ENCODE data around the gene FXYD1.

The FXYD1 gene

DNA sequence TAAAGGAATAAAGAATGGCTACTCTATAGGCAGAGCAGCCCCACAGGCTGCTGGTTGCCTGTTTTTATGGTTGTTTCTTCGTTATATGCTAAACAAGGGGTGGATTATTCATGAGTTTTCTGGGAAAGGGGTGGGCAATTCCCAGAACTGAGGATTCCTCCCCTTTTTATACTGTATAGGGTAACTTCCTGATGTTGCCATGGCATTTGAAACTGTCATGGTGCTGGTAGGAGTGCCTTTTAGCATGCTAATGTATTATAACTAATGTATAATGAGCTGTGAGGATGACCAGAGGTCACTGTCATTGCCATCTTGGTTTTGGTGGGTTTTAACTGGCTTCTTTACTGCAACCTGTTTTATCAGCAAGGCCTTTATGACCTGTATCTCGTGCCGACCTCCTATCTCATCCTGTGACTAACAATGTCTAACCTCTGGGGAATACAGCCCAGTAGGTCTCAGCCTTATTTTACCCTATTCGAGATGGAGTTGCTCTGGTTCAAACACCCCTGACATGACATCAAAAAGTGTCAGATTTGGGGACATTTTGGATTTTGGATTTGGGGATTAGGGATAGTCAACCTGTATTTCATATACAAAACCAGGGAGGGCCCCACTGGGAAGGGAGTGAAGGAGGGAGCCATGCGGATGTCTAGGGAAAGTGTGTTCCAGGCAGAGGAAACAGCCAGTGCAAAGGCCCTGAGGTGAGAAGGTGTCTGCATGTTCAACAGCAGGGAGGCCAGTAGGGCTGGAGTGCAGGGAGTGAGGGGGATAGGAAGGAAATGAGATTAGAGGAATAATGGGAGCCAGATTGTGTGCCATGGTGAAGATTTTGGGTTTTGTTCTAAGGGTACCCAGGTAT, 26.8 kb downstream of the FXYD1 start:
- no peak for DNase-seq

DNA sequence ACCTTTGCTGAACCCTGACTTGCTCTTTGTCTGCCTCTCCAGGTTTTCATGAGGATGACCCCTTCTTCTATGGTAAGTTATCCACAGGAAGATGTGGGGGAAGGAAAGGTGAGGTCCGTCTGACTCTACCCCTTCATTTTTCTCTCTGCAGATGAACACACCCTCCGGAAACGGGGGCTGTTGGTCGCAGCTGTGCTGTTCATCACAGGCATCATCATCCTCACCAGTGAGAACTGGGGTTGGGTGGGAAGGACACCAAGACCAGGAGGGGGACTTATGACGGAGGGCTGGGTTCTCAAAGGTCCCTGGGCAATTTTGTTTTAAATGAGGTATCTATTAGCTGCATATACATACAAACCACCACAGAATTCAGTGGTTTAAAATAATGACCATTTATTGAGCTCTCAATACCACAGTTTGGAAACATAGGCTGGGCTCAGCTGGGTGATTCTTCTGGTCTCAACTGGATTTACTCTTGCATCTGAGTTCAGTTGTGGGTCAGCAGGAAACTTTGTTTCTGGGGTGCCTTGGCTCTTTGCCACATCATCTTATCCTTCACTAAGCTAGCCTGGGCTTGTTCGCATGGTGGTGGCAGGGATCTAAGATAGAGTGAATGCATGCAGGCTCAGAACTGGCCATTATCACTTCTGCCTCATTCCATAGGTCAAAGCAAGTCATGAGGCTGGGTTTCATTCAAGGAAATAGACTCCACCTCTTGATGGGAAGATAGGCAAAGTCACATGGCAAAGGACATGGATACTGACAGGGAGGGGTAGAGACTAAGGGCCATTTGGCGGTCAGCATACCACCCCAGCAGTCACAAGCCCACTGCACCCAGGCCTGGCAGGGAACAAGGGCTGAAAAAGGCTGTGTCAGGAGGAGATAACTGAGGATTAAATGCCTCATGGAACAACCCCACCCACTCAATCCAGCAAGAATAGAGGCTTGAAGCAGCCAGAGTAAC, 27.8 kb downstream of the FXYD1 start:
- no peak for DNase-seq

DNA sequence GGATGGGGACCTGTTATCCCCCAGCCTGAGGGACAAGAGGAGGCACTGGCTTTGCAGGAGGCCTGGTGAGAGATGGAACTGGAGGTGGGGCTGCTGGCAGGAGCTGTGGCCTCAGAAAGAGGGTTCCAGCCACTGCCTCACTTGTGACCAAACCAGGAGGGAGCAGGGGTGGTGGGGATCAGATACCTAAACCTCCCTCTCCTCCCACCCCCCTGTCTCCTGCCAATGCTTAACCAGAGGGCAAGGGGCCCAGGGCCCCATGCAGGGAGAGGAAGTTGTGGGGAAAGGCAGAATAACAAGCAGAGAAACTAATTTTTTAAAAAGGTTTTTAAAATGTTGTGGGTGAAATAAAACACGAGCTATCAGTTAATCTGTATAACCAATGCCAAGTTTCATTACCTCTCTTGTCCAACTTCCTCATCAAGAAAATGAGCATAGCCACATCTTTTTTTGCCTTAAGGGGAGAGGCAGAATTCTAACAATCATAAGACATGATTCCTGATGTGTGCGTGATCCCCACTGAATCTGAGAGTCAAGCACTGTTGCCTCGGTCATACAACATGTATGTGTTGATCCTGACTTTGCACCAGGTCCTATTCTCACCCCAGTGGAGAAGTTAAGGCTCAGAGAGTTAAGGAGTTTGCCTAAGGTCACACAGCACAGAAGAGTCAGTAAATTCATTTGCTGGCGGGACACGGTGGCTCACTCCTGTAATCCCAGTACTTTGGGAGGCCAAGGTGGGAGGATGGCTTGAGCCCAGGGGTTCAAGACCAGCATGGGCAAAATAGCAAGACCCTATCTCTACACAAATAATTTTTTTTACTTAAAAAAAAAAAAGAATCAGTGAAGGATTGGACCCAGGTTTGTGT, 28.9 kb downstream of the FXYD1 start:
- no peak for DNase-seq

DNA sequence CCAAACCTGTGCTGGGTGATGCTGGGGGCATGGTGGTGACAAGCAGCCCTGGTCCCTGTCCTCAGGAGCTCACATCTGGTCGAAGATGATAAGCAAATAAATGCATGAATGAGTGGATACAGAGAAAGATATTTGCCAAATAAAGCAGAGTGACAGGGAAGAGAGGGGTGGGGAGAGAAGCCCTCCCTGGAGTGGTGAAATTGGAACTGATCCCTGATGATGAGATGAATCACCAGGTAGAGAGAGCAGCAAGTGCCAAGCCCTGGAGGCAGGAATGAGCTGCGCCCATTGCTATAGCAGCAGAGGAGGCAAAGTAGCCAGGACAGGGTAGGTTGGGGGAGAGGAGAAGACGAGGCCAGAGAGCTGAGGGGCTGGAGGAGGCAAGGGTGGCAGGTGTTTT, 29.6 kb downstream of the FXYD1 start:
- no peak for DNase-seq

DNA sequence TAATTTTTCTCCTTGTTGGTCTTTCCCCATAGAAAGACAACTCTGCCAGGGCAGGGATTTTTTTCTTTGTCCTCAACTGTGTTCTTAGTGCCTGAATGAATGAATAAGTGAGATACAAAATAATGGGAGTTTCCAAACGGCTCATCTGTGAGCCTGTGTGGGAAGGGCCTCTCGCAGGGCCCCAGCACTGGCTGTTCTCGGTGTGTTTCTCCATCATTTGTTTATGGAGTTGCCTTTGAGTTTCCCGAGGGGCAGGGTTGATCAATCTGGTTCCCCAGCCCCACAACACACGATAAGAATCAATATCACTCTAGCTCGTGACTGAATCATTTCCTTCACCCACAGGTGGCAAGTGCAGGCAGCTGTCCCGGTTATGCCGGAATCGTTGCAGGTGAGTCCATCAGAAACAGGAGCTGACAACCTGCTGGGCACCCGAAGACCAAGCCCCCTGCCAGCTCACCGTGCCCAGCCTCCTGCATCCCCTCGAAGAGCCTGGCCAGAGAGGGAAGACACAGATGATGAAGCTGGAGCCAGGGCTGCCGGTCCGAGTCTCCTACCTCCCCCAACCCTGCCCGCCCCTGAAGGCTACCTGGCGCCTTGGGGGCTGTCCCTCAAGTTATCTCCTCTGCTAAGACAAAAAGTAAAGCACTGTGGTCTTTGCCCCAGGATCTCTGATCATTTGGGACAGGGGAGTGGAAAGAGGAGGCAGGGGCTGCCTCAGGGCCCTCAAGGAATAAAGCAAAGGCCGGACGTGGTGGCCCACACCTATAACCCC, 30.8 kb downstream of the FXYD1 start:
- DNase-seq = no peak

DNA sequence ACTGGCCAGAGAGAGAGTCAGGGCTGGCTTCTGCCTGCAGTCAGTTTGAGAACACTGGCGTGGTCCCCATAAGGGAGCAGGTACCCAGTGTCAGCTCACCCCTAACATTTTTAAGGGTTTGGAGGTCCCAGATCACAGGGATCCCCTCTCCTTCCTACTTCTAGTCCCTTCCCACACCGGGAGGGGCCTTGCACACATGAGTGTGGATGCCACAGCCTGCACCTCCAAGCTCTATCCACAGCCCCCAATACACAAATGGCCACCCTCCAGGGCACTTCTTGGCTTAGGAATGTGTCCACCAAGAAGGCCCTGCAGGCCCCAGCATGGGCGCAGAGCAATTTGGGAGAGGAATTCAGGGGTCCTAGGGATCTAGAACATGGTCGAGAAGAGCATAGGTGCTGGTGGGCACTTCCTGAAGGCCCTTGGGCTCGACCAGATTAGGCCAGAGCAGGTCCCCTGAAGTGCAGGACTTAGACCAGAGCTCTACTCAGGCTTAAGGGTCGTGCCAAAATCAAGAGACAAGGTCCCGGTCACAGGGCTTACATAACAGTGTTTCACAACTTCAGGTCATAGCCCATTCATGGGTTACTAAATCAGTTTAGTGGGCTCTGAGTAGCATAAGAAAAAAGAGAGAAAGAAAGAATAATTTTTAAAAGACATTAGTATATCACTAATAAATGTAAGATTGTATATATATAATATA, 31.9 kb downstream of the FXYD1 start:
- no peak for DNase-seq

DNA sequence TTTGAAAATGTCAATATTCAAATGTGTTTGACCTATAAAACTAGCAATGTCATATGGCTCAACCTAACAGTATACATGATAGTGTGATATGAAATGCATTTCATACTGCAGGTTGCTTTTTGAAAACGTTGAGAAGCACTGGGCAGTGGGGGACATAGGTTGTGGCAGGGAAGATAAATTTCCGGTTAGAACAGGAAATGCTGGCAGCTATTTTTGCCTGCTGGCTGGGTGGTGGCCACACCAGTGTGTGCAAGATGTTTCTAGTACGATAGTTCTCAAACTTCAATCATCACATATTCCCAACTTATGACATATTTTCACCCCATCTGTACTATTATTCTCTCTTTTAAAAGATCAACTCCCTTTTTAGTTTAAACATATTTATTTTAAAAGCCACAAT, 33.1 kb downstream of the FXYD1 start:
- DNase-seq = no peak

DNA sequence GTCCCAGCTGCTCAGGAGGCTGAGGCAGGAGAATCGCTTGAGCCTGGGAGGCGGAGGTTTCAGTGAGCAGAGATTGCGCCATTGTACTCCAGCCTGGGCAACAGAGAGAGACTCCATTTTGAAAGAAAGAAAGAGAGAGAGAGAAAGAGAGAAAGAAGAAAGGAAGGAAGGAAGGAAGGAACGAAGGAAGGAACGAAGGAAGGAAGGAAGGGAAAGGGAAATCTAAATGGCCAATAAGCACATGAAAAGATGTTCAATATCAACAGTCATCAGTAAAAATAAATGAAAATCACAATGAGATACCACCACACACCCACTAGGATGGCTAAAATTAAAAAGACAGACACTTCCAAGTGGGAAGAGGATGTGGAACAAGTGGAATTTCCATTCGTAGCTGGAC, 35.6 kb downstream of the FXYD1 start:
- no peak for DNase-seq

DNA sequence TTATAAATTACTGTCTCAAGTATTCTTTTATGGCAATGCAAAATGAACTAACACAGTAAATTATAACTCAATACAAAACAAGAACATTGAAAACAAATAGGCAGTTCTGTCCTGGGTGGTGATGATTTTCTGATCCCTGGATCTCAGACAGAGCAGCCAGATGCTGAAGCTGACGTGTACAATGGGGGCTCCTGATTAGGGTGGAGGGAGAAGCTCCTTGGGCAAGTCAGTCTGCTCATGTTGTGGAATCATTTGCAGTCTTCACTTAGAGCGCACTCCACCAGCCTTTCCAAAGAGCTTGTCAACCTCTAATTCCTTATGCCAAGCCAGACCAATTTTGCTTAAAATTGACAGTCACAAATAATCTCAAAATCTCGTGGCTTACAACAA, 37.6 kb downstream of the FXYD1 start:
- DNase-seq = no peak

DNA sequence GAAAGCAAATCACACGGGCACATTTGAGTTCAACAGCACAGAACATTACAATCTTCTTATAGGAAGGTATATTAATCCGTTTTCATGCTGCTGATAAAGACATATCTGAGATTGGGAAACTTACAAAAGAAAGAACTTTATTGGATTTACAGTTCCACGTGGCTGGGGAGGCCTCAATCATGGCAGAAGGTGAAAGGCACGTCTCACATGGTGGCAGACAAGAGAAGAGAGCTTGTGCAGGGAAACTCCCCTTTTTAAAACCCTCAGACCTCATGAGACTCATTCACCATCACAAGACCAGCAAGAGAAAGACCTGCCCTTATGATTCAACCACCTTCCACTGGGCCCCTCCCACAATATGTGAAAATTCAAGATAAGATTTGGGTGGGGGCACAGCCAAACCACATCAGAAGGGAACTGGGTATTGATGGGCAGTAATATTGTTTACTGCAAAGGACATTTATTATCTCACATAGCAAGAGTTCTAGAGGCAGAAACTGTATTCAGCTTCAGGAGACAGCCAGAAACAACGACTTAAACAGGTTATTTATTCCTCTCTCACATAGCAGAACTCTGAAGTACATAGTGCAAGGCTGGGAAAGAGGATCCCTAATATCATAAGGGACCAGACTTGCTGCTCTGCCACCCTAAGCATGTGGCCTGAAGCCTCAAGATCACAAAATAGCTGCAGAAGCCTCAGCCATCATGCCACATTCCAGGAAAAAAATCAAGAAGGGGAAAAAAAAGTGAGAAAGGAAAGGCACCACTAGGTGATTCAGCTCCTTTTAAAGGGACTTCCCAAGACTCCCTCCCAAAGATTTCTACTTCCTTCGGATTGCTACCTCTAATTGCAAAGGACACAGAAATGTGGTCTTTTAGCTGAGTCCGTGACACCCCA, 39.0 kb downstream of the FXYD1 start:
- DNase-seq = no peak

DNA sequence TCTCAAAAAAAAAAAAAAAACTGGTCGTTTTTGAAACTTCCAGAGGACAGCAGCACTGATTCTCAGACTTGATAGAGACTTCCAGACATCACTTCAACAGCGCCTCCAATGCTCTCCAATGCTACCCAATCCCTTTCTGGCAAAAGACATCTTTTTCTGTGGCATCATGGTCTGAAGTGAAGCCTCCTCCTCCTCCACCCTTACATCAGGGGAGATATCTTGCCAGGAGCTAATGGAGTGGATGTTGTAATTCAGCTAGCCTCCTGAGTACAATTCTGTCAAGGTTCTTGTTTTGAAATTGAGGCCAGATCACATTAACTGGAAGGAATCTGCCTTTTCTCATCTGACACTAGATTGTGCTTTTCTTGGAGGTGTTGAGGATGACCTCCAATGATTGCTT, 40.1 kb downstream of the FXYD1 start:
- no peak for DNase-seq

DNA sequence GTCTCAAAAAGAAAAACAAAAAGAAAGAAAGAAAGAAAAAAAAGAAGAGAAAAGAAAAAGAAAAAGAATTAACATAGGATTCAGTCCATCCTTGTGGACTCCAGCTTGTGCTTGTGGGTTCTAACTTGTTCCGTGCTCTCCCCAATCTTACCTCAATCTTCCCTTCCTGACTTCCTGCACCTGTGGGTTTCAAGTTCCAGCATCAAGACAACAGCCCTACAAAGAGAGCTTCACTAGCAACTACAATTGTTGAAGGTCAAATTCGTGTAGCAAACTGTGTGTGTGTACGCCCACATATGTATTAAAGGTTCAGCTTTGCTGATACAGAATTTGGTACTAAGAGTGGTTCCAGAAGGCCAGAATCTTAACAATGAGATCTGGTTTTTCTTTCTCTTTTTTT, 41.2 kb downstream of the FXYD1 start:
- no peak for DNase-seq

DNA sequence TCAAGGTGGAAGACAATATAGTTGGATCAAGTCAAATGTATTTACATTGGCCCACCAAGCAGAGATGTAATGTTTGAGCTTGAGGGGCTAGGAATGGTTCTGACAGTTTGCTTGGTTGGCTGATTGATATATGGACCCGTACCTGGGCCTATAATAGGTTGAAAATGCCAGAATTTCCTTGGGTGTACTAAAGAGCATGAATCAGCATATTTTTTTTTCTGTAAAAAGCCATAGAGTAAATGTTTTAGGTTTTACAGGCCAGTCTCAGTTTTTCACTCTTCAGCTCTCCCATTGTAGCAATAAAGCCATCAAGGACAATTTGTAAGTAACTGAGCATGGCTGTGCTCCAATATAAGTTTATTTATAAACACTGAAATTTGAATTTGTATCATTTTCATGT, 42.8 kb downstream of the FXYD1 start:
- DNase-seq = no peak

DNA sequence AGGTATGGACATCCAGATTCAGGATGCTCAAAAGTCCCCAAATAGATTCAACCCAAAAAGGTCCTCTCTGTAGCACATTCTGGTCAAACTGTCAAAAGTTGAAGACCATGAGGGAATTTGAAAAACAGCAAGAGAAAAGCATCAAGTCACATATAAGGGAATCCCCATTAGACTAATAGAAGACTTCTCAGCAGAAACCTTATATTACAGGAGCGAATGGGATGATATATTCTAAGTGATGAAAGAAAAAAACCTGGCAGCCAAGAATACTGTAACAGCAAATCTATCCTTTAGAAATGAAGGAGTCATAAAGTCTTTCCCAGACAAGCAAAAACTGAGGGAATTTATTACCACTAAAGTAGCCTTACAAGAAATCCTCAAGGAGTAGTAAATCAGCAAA, 45.6 kb downstream of the FXYD1 start:
- no peak for DNase-seq

DNA sequence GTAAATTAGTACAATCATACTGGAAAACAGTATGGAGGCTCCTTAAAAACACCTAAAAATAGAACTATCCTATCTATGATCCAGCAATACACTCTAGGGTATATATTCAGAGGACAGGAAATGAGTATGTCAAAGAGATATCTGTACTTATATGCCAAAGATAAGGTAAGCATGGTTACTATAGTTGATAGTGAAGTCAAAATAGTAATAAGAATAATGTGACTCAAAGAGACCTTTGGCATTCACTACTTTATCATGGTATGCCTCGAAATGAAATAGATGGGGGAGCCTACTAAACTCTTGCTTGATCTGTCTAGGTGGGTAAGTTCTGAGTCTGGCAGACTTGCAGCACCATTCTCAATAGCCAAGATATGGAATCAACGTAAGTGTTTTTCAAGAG, 46.3 kb downstream of the FXYD1 start:
- DNase-seq = no peak

Data from GDM1 (cell line).